Heart left ventricle (tissue), 13 donors: ENCODE data around the gene HS3ST3A1.

Experiments
- POLR2A ChIP-seq, 2 donors: fragments of 450-650 bp; IDR thresholded peaks; one replicate each; pipeline ENCODE4 v1.6.1; 2017; ENCODE audit warnings: antibody characterized with exemption in 2 of 2, mild to moderate bottlenecking in 2 of 2, moderate library complexity in 2 of 2
- TF ChIP-seq, protein P1 (sequence below), 12 donors: fragments of 200-600 bp; sonication (generic) in 4 of 12; IDR thresholded peaks; one replicate each; pipeline versions ENCODE4 v1.5.0 to v1.8.0; 2018 to 2022; ENCODE audit warnings: antibody characterized with exemption in 12 of 12, mild to moderate bottlenecking in 5 of 12
- donor health status: ischemic (EF 13 %, LVEDD 7.1; RV severe dilation, severe dysfunction).
- donor health status: DM: no; HTN: yes; CAD: no.
- donor health status: DM: no; HTN: no; CAD: no.
- donor health status: ischemic (EF 25% LVEDD 6.9; RV normal size, moderate dysfunction).
- donor health status: ischemic (EF 25% LVEDD 5.7; RV mildly dilated, moderate dysfunction).
- donor health status: ischemic (EF 35%, LVEDD 5.7; RV mildly dilated, moderate dysfunction).
- donor health status: nonischemic (EF 11% LVEDD 7.7; RV severe dilation, severe dysfunction).
- donor health status: DM: yes; HTN: yes; CAD: no.
- donor health status: PGD.
- donor health status: ischemic (EF 29% LVEDD 5.4; RV normal size, mild dysfunction).
- donor health status: nonischemic (EF 23%, LVEDD 6.1; RV moderate dilation, normal function).

DNA sequence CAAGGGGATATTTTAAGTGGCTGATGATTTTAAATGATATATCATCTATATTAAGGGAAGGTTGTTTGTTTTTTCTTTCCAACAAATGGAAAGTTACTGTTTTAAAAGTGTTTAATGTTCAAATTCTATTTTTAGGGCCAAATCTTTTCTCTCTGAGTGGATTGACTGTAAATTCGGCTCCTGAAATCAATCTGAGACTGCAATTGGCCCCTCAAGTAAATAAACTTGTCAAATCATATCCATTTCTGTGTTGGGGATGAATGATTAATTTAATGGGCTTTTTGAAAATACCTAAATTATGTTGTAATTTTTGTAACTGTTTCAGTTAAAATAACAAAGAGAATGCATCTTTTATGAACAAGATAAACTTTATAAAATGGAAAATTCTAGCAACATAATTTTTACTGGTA lies 2.6 kb downstream of the HS3ST3A1 start:
- TF ChIP-seq, protein P1, sequence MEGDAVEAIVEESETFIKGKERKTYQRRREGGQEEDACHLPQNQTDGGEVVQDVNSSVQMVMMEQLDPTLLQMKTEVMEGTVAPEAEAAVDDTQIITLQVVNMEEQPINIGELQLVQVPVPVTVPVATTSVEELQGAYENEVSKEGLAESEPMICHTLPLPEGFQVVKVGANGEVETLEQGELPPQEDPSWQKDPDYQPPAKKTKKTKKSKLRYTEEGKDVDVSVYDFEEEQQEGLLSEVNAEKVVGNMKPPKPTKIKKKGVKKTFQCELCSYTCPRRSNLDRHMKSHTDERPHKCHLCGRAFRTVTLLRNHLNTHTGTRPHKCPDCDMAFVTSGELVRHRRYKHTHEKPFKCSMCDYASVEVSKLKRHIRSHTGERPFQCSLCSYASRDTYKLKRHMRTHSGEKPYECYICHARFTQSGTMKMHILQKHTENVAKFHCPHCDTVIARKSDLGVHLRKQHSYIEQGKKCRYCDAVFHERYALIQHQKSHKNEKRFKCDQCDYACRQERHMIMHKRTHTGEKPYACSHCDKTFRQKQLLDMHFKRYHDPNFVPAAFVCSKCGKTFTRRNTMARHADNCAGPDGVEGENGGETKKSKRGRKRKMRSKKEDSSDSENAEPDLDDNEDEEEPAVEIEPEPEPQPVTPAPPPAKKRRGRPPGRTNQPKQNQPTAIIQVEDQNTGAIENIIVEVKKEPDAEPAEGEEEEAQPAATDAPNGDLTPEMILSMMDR (IDR thresholded peaks at IDR 0.05) = no peak
- no peak for TF ChIP-seq POLR2A (IDR thresholded peaks at IDR 0.05)
